Fibroblast of lung (primary cell): ENCODE measurements around the gene ZC3H12D.

Source experiments
- EZH2 ChIP-seq: IDR thresholded peaks from 2 replicates; pipeline ENCODE4 v1.5.1; 2012; ENCODE audit warnings: low read length, control low read depth, mild to moderate bottlenecking; ENCODE audit errors: missing control alignments
- TF ChIP-seq, protein P1 (sequence below), 2 donors: IDR thresholded peaks in 1 of 2; conservative IDR thresholded peaks in 1 of 2; 1 replicate in 1 of 2; 2 replicates in 1 of 2; pipeline ENCODE4 v1.5.1; 2011 to 2012; ENCODE audit warnings: low read length in 2 of 2, control low read depth in 1 of 2, inconsistent platforms in 1 of 2, low read depth in 1 of 2, mild to moderate bottlenecking in 1 of 2

DNA sequence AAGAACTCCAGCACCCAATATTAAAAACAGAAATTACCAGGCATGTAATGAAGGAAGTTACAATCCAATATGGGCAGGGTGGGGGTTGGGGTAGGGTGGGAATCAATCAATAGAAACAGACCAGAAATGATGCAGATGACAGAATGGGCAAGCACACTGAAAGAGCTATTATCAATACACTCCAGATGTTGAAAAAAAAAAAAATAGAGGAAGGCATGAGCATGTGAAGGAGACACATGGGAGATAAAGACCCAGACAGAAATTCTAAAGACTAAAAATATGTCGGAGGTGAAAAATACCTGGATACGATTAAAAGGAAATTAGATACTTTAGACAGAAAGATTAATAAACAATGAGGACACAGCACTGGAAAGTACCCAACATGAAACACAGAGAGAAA is 19.1 kb upstream of the ZC3H12D start:
- TF ChIP-seq, protein P1, sequence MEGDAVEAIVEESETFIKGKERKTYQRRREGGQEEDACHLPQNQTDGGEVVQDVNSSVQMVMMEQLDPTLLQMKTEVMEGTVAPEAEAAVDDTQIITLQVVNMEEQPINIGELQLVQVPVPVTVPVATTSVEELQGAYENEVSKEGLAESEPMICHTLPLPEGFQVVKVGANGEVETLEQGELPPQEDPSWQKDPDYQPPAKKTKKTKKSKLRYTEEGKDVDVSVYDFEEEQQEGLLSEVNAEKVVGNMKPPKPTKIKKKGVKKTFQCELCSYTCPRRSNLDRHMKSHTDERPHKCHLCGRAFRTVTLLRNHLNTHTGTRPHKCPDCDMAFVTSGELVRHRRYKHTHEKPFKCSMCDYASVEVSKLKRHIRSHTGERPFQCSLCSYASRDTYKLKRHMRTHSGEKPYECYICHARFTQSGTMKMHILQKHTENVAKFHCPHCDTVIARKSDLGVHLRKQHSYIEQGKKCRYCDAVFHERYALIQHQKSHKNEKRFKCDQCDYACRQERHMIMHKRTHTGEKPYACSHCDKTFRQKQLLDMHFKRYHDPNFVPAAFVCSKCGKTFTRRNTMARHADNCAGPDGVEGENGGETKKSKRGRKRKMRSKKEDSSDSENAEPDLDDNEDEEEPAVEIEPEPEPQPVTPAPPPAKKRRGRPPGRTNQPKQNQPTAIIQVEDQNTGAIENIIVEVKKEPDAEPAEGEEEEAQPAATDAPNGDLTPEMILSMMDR (conservative IDR thresholded peaks at IDR 0.05 in 1 of 2, IDR thresholded peaks at IDR 0.05 in 1 of 2; ENCODE audit: low read depth in 1 of 2, low read length in 2 of 2): no peak
- TF ChIP-seq EZH2: no peak
